Activated naive CD4-positive, alpha-beta T cell treated with Interleukin-2 at 50 U/mL for 16 hours (primary cell): ENCODE results near the gene PIK3AP1.
"Not testable (repeated sequence)": the region's sequence is repeated elsewhere in the genome, so short reads cannot be mapped to it uniquely, and the experiment has no call there.

Experiments
- DNase-seq: peaks from one replicate; pipeline ENCODE4 v3.0.0-alpha.2; 2020

PIK3AP1 gene

GRCh38 chr10:96720422-96721206 is at the start of gene PIK3AP1:
Gene PIK3AP1 (minus strand): TSS chr10:96720514. CDS start chr10:96720394, 120 bp downstream.
- DNase-seq: peak; percentile 38

GRCh38 chr10:96768136-96768535 is 47.8 kb upstream of the PIK3AP1 start:
- DNase-seq: no peak

- no peak for DNase-seq
Measured at GRCh38 chr10:96767611-96768010, 47.3 kb upstream of the PIK3AP1 start.

- DNase-seq: peak; percentile 76
Measured at GRCh38 chr10:96765406-96766240, 45.3 kb upstream of the PIK3AP1 start.

- no peak for DNase-seq
Measured at GRCh38 chr10:96764425-96765060, 44.2 kb upstream of the PIK3AP1 start.

GRCh38 chr10:96758423-96758822 is 38.1 kb upstream of the PIK3AP1 start:
- no peak for DNase-seq

- DNase-seq: no peak
Measured at GRCh38 chr10:96756111-96756903, 36.0 kb upstream of the PIK3AP1 start.

- no peak for DNase-seq
Measured at GRCh38 chr10:96753956-96754355, 33.6 kb upstream of the PIK3AP1 start.

GRCh38 chr10:96752375-96752774 is 32.1 kb upstream of the PIK3AP1 start:
- no peak for DNase-seq

- DNase-seq: not testable (repeated sequence)
Measured at GRCh38 chr10:96750316-96750715, 30.0 kb upstream of the PIK3AP1 start.

- DNase-seq: no peak
Measured at GRCh38 chr10:96747734-96748550, 27.6 kb upstream of the PIK3AP1 start.

GRCh38 chr10:96746503-96746902 is 26.2 kb upstream of the PIK3AP1 start:
- no peak for DNase-seq

GRCh38 chr10:96745950-96746349 is 25.6 kb upstream of the PIK3AP1 start:
- no peak for DNase-seq

GRCh38 chr10:96743988-96744585 is 23.8 kb upstream of the PIK3AP1 start:
- DNase-seq: no peak

- DNase-seq: not testable (repeated sequence)
Measured at GRCh38 chr10:96741557-96741956, 21.2 kb upstream of the PIK3AP1 start.

GRCh38 chr10:96740579-96741281 is 20.4 kb upstream of the PIK3AP1 start:
- DNase-seq: no peak

GRCh38 chr10:96740141-96740540 is 19.8 kb upstream of the PIK3AP1 start:
- DNase-seq: no peak

- DNase-seq: not testable (repeated sequence)
Measured at GRCh38 chr10:96737307-96737902, 17.1 kb upstream of the PIK3AP1 start.

GRCh38 chr10:96724621-96725020 is 4.3 kb upstream of the PIK3AP1 start:
- DNase-seq: no peak

GRCh38 chr10:96721207-96721572 is 876 bp upstream of the PIK3AP1 start:
- no peak for DNase-seq
